RWPE2 (cell line): ENCODE measurements around the gene CCND2.

Experiments
- ATAC-seq: fragments of 200-7000 bp; cut with Tn5 transposase; 3 replicates; pipeline ENCODE4 v1.9.1; 2021; ENCODE audit warnings: low read depth
- DNase-seq: peaks from one replicate; pipeline ENCODE4 v3.0.0-alpha.2; 2020; ENCODE audit warnings: low spot score
- H3K27ac ChIP-seq: fragments of 450-650 bp; 2 replicates; pipeline ENCODE4 v1.5.1; 2017; ENCODE audit warnings: mild to moderate bottlenecking; ENCODE audit not compliant: poor library complexity, severe bottlenecking
- H3K27me3 ChIP-seq: fragments of 250-450 bp; sonication (Bioruptor Pico); 2 replicates; pipeline ENCODE4 v1.5.1; 2021; ENCODE audit warnings: mild to moderate bottlenecking, moderate library complexity; ENCODE audit not compliant: insufficient read depth, poor library complexity, severe bottlenecking
- H3K36me3 ChIP-seq: fragments of 250-450 bp; sonication (Bioruptor Pico); 2 replicates; pipeline ENCODE4 v1.5.1; 2020; ENCODE audit warnings: low read depth, mild to moderate bottlenecking, moderate library complexity
- H3K4me1 ChIP-seq: fragments of 250-450 bp; sonication (Bioruptor Pico); 2 replicates; pipeline ENCODE4 v1.5.1; 2021; ENCODE audit warnings: mild to moderate bottlenecking, moderate library complexity; ENCODE audit not compliant: insufficient read depth, poor library complexity, severe bottlenecking
- H3K4me3 ChIP-seq: fragments of 250-450 bp; sonication (Bioruptor Pico); 2 replicates; pipeline ENCODE4 v1.5.1; 2021; ENCODE audit warnings: mild to moderate bottlenecking, moderate library complexity; ENCODE audit not compliant: severe bottlenecking
- H3K9me3 ChIP-seq: fragments of 250-450 bp; sonication (Bioruptor Pico); 2 replicates; pipeline ENCODE4 v1.5.1; 2021; ENCODE audit warnings: mild to moderate bottlenecking, moderate library complexity; ENCODE audit not compliant: severe bottlenecking
- TF ChIP-seq, protein P1 (sequence below): fragments of 450-650 bp; IDR thresholded peaks from one replicate; pipeline ENCODE4 v1.5.1; 2017; ENCODE audit warnings: mild to moderate bottlenecking, moderate library complexity; ENCODE audit not compliant: poor library complexity, severe bottlenecking

Gene CCND2

DNA sequence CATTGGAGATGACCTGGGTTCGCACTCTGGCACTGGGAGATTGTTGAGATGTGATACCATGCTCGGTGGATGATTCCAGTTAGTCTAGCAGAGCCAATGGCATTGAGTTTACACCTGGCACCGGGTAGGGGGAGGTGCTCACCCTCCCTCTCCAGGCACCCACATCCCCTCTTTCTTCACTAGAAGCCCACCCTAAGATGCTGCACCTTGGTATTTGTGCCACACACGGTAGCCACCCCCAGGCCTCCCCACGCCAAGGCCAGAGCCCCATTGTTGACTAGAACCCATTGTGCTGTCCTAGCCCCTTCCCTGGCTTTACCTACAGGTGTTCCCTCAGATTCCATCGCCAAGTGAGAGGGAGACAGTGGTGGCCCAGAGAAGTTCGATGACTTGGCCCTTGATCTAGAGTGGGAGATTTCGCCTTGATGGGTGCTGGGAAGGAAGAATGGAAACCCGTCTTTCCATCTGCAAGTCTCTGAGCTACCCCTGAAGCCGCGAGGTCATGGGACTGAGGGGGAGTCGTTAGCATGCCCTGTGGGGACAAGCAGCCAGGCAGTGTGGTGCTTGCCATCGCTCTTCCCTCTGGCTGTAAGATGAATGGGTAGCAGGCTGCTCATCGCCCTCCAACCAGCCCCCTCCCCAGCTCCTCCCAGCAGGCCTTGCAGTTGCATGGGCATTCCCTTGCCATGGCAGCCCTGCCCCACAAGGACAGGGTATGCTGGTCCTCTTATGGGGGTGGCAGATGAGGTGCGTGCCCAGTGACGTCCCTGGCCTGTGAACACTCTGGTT is 8.7 kb downstream of the CCND2 start:
- H3K4me3 ChIP-seq: no peak overlapping the region
- DNase-seq: no peak
- peaks cover 20% of the 10 kb centered on the region for H3K4me1 ChIP-seq
- no peaks in the 10 kb centered on the region for H3K27me3 ChIP-seq
- no peak overlapping the region for H3K27ac ChIP-seq
- no peak for ATAC-seq
- TF ChIP-seq, protein P1, sequence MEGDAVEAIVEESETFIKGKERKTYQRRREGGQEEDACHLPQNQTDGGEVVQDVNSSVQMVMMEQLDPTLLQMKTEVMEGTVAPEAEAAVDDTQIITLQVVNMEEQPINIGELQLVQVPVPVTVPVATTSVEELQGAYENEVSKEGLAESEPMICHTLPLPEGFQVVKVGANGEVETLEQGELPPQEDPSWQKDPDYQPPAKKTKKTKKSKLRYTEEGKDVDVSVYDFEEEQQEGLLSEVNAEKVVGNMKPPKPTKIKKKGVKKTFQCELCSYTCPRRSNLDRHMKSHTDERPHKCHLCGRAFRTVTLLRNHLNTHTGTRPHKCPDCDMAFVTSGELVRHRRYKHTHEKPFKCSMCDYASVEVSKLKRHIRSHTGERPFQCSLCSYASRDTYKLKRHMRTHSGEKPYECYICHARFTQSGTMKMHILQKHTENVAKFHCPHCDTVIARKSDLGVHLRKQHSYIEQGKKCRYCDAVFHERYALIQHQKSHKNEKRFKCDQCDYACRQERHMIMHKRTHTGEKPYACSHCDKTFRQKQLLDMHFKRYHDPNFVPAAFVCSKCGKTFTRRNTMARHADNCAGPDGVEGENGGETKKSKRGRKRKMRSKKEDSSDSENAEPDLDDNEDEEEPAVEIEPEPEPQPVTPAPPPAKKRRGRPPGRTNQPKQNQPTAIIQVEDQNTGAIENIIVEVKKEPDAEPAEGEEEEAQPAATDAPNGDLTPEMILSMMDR: no peak
- H3K36me3 ChIP-seq: peaks cover 98% of the 10 kb centered on the region
- H3K9me3 ChIP-seq: no peaks in the 10 kb centered on the region

- Histone ChIP-seq H3K9me3 (no peaks in the 10 kb centered on the region), H3K4me3 (no peak overlapping the region), H3K4me1 (peaks cover 17% of the 10 kb centered on the region), H3K36me3 (peaks cover 98% of the 10 kb centered on the region), H3K27ac (no peak overlapping the region), H3K27me3 (no peaks in the 10 kb centered on the region)
- DNase-seq (no peak), ATAC-seq (no peak)
- TF ChIP-seq, protein P1: peak; percentile 8
Observed at GRCh38 chr12:4282892-4283511, 9.4 kb downstream of the CCND2 start.

DNA sequence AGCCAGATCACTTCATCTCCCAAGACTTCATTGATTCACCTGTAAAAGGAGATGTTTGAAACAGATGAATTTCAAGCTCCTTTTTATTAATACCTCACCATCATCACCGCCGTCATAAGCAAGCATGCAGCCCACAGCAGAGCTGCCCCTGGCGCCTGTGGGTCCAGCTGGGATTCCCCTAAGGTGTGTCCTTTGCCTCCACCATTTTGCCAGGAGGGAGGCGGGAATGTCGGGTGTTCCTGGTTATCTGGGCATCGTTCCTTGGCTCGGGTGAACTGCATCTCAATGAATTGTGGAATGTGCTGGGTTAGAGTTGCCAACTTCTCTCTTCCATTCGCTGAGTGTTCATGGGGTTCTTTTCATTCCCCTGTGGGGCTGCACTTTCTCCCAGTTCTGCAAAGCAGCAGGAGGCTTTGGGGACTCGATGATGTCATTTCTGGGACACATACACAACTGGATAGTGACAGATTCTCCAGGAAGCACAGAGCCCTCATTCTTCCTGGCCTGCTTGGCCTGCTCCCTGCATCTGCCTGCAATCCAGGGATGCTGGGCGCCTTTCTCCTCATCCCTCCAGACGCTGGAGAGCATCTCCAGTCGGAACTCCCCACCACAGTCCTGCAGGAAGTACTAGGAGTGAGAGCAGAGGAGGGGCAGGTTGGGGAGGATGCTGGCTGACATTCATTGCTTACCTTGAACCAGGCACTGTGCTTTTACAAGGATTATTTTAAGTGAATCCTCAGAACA is 10.1 kb downstream of the CCND2 start:
- ATAC-seq: no peak
- no peak for DNase-seq
- H3K36me3 ChIP-seq: peaks cover 98% of the 10 kb centered on the region
- H3K9me3 ChIP-seq: no peaks in the 10 kb centered on the region
- peaks cover 10% of the 10 kb centered on the region for H3K4me1 ChIP-seq
- no peaks in the 10 kb centered on the region for H3K27me3 ChIP-seq
- TF ChIP-seq, protein P1: no peak
- no peak overlapping the region for H3K4me3 ChIP-seq
- no peak overlapping the region for H3K27ac ChIP-seq

GRCh38 chr12:4284306-4284705 is 10.7 kb downstream of the CCND2 start:
- no peak for ATAC-seq
- H3K4me3 ChIP-seq: no peak overlapping the region
- H3K9me3 ChIP-seq: no peaks in the 10 kb centered on the region
- no peak overlapping the region for H3K27ac ChIP-seq
- TF ChIP-seq, protein P1: no peak
- H3K27me3 ChIP-seq: no peaks in the 10 kb centered on the region
- peaks cover 98% of the 10 kb centered on the region for H3K36me3 ChIP-seq
- no peak for DNase-seq
- peaks cover 6% of the 10 kb centered on the region for H3K4me1 ChIP-seq
